ENCODE data around the gene CHRNA1.

- TF ChIP-seq, protein P1, sequence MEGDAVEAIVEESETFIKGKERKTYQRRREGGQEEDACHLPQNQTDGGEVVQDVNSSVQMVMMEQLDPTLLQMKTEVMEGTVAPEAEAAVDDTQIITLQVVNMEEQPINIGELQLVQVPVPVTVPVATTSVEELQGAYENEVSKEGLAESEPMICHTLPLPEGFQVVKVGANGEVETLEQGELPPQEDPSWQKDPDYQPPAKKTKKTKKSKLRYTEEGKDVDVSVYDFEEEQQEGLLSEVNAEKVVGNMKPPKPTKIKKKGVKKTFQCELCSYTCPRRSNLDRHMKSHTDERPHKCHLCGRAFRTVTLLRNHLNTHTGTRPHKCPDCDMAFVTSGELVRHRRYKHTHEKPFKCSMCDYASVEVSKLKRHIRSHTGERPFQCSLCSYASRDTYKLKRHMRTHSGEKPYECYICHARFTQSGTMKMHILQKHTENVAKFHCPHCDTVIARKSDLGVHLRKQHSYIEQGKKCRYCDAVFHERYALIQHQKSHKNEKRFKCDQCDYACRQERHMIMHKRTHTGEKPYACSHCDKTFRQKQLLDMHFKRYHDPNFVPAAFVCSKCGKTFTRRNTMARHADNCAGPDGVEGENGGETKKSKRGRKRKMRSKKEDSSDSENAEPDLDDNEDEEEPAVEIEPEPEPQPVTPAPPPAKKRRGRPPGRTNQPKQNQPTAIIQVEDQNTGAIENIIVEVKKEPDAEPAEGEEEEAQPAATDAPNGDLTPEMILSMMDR (IDR thresholded peaks at IDR 0.05 in 2 of 3, conservative IDR thresholded peaks at IDR 0.05 in 1 of 3; ENCODE audit: insufficient read depth in 2 of 3, low read depth in 1 of 3, low read length in 3 of 3), result no peak
- TF ChIP-seq ZSCAN29 (IDR thresholded peaks at IDR 0.05) (no peak), TARDBP (IDR thresholded peaks at IDR 0.05) (no peak), ZNF507 (tag; conservative IDR thresholded peaks at IDR 0.05) (no peak), TBP (optimal IDR thresholded peaks at IDR 0.05; ENCODE audit: low read depth, low read length) (no peak), FOS (IDR thresholded peaks at IDR 0.05; ENCODE audit: extremely low read depth, insufficient read length) (no peak), KLF16 (IDR thresholded peaks at IDR 0.05) (no peak), MAFK (IDR thresholded peaks at IDR 0.05; ENCODE audit: low read length) (no peak), KLF6 (CRISPR knock-in tag; IDR thresholded peaks at IDR 0.05; ENCODE audit: borderline replicate concordance) (no peak), FOXP1 (CRISPR knock-in tag; IDR thresholded peaks at IDR 0.05) (no peak), GTF2F1 (IDR thresholded peaks at IDR 0.05; ENCODE audit: low read depth, low read length) (no peak), U2AF2 (optimal IDR thresholded peaks at IDR 0.05; ENCODE audit: low read depth, low read length) (no peak), NFXL1 (CRISPR knock-in tag; IDR thresholded peaks at IDR 0.05) (no peak)
- TF ChIP-seq, protein P2, sequence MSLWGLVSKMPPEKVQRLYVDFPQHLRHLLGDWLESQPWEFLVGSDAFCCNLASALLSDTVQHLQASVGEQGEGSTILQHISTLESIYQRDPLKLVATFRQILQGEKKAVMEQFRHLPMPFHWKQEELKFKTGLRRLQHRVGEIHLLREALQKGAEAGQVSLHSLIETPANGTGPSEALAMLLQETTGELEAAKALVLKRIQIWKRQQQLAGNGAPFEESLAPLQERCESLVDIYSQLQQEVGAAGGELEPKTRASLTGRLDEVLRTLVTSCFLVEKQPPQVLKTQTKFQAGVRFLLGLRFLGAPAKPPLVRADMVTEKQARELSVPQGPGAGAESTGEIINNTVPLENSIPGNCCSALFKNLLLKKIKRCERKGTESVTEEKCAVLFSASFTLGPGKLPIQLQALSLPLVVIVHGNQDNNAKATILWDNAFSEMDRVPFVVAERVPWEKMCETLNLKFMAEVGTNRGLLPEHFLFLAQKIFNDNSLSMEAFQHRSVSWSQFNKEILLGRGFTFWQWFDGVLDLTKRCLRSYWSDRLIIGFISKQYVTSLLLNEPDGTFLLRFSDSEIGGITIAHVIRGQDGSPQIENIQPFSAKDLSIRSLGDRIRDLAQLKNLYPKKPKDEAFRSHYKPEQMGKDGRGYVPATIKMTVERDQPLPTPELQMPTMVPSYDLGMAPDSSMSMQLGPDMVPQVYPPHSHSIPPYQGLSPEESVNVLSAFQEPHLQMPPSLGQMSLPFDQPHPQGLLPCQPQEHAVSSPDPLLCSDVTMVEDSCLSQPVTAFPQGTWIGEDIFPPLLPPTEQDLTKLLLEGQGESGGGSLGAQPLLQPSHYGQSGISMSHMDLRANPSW (CRISPR knock-in tag; IDR thresholded peaks at IDR 0.05), result no peak
These were observed 34.5 kb upstream of the CHRNA1 start for GRCh38 chr2:174798801-174799200.

Measured in K562 (cell line).